OCI-M2 (cell line): ENCODE measurements around the gene FAM3A.
A peak's percentile ranks its signal among the peaks of the same experiment; 100 is the strongest.

ENCODE experiments used
- DNase-seq: peaks from one replicate; lab custom pipeline; 2025; ENCODE audit not compliant: unreplicated experiment; lab: John Stamatoyannopoulos, UW

FAM3A gene

DNA sequence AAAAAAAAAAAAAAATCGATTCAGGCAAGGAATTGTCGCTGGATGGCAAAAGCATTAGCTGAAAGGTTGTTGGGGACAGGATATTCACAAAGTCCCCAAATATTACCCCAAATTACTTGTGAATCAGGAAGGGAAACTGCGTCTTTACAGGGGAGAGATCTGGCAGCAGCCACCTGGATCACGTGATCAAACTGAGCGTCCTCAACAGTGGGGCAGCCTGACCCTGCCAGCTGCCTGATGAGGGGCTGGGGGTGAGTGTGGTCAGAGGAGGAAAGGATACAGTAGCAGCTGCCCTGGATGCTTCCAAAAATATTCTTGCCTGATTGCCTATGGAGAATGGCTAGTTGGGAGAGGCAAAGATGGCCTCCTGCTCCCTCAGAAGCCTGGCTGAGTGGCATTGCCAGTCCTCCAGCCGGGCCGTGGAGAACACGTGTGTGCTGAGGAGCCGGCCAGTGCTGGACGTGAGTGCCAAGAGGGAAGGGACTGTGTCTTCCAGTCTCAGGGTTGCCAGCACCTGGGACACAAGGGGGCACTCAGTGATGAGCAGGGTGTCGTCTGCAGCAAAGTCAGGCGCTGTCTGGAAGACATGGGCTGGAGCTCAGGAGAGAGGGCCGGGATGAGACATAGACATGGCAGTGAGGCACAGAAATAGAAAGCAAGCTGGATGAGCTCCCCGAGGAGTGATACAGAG, 34.0 kb downstream of the FAM3A start:
- DNase-seq, result no peak

DNA sequence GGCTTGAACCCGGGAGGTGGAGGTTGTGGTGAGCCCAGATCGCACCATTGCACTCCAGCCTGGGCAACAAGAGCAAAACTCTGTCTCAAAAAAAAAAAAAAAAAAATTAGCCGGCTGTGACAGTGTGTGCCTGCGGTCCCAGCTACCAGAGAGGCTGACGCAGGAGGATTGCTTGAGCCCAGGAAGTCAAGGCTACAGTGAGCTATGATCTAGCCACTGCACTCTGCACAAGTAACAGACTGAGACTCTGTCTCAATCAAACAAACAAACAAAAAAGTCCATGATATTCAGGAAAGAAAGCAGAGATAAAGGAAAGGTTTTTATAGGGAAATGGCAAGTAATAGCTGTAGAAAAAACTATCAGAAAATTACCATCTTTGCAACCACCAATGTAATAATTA, 34.8 kb downstream of the FAM3A start:
- no peak for DNase-seq

DNA sequence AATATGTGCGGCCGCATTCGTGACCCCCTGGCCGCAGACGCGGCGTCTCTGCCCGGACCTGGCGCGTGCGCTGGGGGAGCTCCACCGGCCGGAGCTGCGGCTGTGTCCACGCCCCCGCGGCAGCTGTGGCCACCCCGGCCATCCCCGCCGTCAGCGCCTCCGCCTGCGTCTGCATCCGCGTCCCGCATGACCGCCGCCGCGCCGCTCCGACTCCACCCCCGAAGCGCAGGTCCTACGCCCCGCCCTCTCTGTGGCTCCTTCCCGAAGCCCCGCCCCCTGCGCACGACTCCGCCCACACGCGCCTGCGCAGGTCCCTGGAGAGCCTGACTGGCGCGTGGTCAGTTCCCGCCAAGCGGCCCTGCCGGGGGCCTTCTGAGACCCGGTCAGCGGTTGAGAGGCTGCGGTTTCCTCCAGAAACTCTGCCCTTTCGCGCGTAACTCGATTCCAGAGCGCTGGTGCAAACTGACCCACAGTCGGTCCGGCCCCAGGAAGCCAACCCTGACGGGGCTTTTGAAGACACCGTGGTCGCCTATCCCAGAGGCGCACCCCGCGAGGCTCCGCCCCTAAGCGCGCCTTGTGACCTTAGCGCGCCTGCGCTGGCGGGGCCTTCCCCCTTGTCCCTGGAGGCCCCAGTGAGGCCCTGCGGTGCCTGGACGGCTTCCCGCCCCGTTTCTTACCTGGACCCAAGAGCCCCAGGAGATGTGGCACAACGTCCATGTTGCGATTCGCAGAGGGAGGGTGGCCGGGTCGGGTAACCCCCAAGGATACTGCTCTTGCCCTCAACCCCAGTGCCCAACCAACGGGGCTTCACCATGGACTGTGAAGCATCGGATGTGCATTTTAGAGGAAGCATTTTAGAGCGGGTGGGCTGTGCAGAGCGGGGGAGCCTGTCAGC, 37.1 kb downstream of the FAM3A start, which contains the start of gene LAGE3:
Gene LAGE3, minus strand, starts transcription at position 554 of the 895 bp plus-strand sequence. Its CDS starts 366 bp downstream, at position 188.
- DNase-seq, result peak; percentile 57

DNA sequence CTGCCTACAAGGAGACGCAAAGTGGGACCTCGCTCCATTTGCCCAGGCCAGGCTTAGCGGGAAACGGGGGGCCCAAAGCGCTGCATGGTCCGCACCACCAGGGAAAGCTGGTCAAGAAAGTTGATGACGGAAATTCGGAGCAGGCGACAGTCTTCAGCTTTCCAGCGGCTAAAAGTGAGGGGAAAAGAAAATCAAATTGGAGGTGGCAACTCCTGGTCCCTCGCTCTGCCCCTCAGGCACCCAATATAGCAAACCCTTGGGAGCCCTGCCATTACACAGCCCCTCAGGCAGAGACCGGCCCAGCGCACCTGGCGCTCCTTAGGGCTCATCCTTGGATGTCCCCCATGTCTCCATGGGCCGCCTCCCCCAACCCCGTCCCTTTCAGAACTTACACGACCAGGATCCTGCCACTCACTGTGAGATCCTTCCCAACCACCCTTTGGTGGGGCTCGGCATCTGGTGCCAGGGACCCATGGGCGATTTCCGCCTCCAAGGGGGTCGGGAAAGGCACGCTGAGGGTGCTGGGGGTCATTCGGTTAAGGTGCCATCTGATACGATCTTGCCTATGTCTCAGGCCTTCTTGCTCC, 38.0 kb downstream of the FAM3A start:
- no peak for DNase-seq

DNA sequence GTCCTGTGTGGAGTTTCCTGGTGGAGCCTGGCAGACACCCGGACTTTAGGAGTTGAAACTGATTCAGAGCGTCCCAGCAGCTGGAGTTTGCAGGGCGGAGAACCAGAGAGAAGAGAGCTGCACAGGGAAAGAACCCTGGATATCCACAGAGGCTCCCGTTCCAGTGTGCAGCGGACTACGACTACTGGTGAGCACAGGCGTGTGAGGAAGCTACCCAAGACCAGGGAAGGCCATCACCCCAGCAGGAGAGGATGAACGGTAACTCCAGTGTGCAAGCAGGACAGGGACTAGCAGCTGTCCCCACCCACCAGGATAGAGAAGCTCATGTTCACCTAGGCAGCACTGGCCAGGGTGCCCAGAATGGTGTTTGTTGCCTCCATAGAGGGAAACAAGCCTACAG, 39.2 kb downstream of the FAM3A start:
- no peak for DNase-seq

DNA sequence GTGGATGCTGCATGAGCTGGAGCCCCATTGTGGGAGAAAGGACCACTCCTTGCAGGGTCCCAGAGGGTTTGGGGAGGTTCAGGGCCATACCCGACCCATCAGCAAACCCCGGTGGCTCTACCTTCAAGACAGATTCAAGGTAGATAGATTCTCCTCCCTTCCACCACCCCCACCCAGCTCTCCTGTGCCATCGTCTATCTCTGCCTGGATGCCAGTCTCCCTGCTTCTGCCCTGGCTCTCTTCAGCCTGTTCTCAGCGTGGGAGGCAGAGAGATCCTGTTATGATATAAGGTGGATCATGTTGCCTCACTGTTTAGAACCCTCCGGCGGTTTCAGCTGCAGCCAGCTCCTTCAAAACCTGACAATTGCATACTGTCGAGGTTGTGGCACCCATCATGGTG, 42.3 kb downstream of the FAM3A start:
- no peak for DNase-seq

DNA sequence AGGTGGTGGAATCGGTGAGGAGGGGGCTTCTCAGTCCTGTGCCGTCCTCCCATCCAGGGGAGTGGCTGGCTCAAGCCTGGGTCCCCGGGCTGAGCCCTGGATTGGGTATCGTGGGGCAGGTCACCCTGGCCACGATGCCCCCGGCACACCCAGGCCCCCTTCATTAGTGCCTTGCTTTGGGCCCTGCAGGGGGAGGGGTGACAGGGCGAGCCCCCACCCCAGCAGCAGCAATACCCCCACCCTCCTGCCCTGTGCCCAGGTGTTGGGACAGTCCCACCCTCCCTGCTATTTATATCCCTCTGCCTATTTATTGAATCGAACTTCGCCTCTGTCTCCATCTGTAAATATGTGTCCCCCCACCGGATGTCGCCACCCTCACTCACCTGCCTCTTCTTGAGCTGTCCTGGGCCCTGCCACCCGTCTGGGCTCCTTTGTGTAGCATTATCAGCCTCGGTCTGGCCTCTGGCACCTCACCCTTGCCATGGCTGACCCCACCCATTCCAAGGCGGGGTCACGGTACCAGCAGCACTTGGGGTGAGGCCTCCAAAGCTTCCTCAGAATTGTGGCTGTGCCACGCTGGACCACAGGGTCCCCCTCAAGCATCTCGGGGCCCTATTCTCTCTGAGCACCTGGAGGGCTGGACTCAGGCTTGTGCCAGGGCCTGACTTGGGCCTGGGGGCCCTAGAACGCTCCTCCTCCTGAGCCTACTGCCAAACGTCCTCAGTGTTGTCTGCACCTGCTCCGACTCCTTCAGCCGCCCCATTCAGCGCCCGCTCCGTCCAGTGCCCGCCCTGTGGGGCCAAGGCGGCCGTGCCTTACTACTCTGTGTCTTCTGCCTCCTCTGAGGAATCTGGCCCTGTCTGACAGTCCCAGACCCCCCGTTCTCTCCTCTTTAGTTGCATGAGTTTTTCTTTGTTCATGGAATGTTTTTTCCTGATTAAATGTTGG, 43.1 kb downstream of the FAM3A start:
- no peak for DNase-seq

DNA sequence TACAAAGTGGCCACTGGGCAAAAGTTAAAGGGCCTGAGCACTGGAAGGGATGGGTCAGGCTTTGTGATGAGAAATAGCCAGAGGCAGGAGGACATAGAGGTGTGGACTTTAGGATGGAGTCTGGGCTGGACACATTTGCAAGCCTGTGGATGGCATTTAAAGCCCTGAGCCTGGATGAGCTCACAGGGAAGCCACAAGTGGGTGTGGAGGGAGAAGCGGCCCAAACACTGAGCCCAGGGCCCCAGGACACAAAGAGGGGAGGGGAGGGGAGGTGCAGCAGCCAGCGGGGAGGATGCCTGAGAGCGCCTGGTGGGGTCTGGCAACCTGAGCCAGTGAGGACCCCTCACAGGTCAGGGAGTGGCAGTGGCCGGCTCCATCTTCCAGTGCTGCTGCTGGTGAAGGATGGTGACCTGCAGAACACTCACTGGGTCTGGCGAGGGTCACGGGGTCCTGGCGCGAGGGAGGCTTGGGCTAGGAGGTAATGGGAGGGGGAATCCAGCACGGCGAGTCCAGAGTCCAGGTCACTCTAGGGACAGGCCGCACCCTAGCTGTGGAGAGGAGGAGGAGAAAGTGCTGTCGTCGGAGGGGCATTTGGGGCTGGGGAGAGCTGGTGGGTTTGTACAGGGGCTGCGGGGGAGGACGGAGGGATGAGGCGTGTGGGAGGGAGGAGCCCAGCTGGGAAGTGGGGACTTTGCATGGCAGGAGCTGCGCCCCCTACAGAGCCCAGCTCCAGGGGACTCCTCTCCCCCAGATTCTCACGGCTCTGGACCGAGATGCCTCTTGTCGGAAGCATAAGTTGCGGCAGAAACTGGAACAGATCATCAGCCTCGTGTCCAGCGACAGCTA, 44.0 kb downstream of the FAM3A start:
- DNase-seq, result no peak

DNA sequence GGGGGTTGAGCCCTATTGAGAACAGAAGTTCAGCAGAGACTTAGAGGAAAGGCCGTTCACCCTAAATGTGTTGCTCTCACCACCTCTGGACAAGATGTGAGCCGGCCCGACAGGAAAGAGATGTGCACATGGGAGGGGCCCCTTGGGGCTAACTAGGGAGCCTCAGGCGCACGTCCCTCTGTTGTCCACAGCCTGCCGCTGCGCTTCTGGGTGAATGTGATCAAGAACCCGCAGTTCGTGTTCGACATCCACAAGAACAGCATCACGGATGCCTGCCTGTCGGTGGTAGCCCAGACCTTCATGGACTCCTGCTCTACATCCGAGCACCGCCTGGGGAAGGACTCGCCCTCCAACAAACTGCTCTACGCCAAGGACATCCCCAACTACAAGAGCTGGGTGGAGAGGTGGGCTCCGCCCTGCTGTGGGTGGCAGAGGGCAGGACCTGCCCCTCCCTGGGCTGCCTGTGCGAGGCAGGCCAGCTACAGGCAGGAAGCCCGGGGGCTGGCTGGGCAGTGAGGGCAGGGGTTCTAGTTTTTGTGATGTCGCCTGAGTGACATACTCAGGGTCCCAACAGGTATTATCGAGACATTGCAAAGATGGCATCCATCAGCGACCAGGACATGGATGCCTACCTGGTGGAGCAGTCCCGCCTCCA, 45.0 kb downstream of the FAM3A start:
- DNase-seq, result no peak

DNA sequence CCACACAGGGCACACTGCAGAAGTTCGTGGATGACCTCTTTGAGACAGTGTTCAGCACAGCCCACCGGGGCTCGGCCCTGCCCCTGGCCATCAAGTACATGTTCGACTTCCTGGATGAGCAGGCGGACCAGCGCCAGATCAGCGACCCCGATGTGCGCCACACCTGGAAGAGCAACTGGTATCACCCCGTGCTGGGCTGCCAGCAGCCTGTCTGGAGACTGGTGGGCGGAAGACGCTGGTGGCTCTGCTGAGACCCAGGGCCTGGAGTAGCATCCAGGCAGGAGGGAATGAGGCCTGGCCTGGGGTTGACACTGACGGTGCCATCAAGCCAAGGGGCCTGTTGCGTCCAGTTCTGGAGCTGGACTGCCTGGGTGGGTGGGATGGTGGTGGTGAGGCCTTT, 45.6 kb downstream of the FAM3A start:
- no peak for DNase-seq

DNA sequence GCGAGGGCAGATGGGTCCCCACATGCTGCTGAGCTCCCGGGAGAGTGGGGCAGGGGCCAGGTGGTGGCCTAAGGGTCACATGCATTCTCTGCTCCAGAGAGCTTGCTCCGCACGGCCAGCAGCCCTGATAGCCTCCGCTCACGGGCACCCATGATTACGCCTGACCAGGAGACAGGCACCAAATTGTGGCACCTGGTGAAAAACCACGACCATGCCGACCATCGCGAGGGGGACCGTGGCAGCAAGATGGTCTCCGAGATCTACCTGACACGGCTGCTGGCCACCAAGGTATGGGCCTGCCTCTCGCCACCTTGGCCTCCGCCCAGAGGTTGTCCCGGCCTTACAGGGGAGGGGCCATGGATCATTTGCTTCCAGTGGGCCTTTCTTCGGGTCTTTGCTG, 46.2 kb downstream of the FAM3A start:
- DNase-seq, result no peak

DNA sequence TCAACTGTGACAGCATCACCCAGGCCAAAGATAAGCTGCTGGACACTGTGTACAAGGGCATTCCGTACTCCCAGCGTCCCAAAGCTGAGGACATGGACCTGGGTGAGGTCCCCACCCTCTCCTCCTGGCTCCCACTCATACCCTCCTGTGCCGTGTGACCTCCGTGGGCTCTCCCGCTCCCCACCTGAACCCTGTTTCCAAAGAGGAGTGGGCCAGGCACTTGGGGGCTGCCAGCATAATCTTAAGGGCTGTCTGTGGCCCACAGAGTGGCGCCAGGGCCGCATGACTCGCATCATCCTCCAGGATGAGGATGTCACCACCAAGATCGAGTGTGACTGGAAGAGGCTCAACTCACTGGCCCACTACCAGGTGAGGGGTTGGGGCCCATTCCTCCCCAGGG, 46.9 kb downstream of the FAM3A start:
- DNase-seq, result no peak

DNA sequence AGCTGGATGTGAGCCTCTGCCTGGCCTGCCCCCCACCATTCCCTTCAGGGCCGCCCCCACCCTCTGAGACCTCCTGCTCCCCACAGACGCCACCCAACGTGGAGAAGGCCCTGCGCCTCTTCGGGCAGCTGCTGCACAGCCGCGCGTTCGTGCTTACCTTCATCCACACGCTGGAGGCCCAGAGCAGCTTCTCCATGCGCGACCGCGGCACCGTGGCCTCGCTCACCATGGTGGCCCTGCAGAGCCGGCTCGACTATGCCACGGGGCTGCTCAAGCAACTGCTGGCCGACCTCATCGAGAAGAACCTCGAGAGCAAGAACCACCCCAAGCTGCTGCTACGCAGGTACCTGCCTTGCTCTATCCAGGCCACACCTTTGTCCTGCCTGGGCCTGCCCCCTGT, 47.8 kb downstream of the FAM3A start:
- no peak for DNase-seq

DNA sequence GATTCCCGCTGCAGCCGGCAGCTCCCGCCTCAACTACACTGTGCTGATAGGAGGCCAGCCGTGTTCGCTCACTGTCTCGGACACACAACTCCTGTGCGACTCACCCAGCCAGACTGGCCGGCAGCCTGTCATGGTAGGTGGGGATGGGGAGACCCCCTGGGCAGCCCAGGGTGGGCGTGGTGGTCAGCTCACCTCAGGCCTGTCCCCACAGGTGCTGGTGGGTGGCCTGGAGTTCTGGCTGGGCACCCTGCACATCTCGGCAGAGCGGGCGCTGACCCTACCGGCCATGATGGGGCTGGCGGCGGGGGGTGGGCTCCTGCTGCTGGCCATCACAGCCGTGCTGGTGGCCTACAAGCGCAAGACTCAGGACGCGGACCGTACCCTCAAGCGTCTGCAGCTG, 48.5 kb downstream of the FAM3A start:
- DNase-seq, result no peak

DNA sequence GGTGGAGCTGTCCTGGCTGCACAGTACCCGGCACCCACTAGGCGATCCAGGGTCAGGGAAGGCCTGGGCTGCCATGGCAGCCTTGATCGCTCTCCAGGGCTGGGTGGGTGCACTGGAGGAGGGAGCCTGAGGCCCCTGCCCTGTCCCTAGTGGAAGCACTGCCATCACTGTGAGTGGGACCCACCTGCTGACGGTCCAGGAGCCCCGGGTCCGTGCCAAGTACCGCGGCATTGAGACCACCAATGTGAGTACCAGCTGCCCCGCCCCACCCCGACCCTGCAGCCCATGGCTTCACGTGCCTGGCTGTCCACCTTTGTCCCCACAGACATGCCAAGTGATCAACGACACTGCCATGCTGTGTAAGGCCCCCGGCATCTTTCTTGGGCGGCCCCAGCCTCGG, 49.1 kb downstream of the FAM3A start:
- DNase-seq, result no peak

DNA sequence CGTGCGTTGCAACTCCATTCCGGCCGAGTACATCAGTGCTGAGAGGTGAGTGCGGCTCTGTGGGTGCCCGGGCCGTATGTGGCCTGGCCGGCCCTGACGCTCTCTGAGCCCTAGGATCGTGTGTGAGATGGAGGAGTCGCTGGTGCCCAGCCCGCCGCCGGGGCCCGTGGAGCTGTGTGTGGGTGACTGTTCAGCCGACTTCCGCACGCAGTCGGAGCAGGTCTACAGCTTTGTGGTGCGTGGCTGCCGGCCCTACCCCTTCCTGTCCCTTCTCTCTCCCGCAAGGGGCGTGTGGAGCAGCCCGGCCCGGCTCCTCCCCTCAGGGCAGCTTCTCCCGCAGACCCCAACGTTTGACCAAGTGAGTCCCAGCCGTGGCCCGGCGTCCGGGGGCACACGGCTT, 50.0 kb downstream of the FAM3A start:
- no peak for DNase-seq

DNA sequence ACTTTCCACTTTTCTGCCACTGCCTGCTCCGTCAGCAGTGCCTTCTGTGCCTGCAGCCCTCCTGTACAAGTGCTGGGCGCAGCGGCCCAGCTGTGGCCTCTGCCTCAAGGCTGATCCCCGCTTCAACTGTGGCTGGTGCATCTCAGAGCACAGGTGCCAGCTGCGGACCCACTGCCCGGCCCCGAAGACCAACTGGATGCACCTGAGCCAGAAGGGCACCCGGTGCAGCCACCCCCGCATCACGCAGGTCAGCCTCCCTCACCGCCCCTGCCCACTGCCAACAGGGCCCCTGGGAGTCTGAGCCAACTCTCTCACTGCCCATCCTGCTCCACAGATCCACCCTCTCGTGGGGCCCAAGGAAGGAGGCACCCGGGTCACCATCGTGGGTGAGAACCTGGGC, 50.4 kb downstream of the FAM3A start:
- no peak for DNase-seq

DNA sequence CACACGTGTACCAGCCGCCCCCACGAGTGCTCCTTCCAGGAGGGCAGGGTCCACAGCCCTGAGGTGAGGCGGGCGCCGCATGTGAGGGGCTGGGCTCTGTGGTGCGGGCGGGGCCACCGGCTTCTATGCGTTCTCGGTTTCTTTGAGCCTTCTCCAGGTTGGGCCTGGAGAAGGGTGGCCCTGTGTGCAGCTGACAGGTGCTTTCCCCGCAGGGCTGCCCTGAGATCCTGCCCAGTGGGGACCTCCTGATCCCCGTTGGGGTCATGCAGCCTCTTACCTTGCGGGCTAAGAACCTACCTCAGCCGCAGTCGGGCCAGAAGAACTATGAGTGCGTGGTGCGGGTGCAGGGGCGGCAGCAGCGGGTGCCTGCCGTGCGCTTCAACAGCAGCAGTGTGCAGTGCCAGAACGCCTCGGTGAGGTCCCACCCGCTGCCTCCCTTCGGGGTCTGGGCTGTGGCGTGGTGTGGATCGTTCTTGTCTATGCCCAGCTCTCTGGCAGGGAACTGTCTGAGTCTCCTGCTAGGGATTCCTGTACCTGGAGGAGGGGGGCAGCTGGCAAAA, 51.1 kb downstream of the FAM3A start:
- no peak for DNase-seq

DNA sequence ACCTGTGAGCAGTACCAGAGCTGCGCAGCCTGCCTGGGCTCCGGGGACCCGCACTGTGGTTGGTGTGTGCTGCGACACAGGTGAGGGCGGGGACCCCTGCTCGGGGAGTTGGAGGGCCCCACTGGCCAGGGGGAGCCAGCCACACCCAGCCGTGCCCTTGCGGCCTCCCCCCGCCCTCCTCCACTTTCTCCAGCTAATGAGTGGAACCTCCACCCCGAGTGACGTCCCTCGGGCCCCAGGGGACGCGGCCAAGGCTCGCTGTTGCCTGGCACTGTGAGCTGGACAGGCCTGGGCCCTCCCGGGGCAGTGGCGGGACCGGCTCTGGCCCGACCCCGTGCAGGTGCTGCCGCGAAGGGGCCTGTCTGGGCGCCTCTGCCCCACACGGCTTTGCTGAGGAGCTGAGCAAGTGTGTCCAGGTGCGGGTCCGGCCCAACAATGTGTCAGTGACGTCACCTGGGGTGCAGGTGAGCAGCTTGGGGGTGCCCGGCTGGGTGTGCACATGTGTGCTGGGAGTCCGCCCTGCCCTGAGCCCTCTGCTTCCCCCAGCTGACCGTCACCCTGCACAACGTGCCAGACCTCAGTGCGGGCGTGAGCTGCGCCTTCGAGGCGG, 52.3 kb downstream of the FAM3A start:
- no peak for DNase-seq
